A549 treated with GW870086 at 1 μM for 4 hours (cell line): ENCODE results near the gene UBQLN2. TPM values are rescaled to one million over a fixed set of nuclear protein-coding genes. Genes with fewer than 3 reads are reported as not detected.

Experiments
- total RNA-seq: library from RNA; stranded (reverse); fragments of 200-300 nt; extraction: Qiagen RNA extraction; gene quantifications from 5 replicates; pipeline ENCODE4 v1.2.3, GENCODE V29; 2022; ENCODE audit warnings: low read depth

Gene UBQLN2
- total RNA-seq = 20.5 to 24.2 TPM (median 21.3 TPM) in 5 replicates

GRCh38 chrX:56563231-56564161 is at the start of gene UBQLN2:
Gene UBQLN2 (plus strand): TSS chrX:56563627. CDS start chrX:56563874, 247 bp downstream.

Other genes with a start within 250 kb of the UBQLN2 start
- gene NBDY, start 165.6 kb downstream of the UBQLN2 start, total RNA-seq = 52.1 to 61.0 TPM (median 59.6 TPM) in 5 replicates